HepG2 (cell line): Measurements from ENCODE around the gene ESYT1. TPM values are rescaled to one million over a fixed set of nuclear protein-coding genes. Genes with fewer than 3 reads are reported as not detected.

ENCODE experiments used
- ATAC-seq: fragments of 200-7000 bp; cut with Tn5 transposase; 3 replicates; pipeline ENCODE4 v1.9.1; 2020; ENCODE audit warnings: mild to moderate bottlenecking, moderate library complexity
- BruUV-seq: library from RNA; stranded (reverse); fragments of 400-500 nt; replicated peaks from 2 replicates; lab custom pipeline; 2021; lab: Mats Ljungman, UMichigan
- CTCF ChIA-PET: fragments of 300-600 bp; formaldehyde crosslinking; extraction: SDS; loops from one replicate; lab custom pipeline; 2021; ENCODE audit warnings: low total read pairs, inconsistent platforms, low intra/inter-chr PET ratio; lab: Yijun Ruan, JAX
- POLR2A ChIA-PET: fragments of 350-600 bp; sonication (Branson Sonifier 250); formaldehyde crosslinking; loops from one replicate; lab custom pipeline; 2020; ENCODE audit warnings: antibody characterized with exemption, inconsistent platforms; lab: Yijun Ruan, JAX
- DNase-seq: peaks from one replicate; pipeline ENCODE4 v3.0.0-alpha.2; 2015; ENCODE audit warnings: low spot score
- FAIRE-seq: peaks from 3 replicates; lab custom pipeline; 2011; peaks lifted over from hg19 to GRCh38; lab: Jason Lieb, UNC
- H2AFZ ChIP-seq: one replicate; pipeline ENCODE4 v1.6.1; 2011; ENCODE audit warnings: low read length, inconsistent platforms
- H3K27ac ChIP-seq: fragments of 300-600 bp; 3 replicates; pipeline ENCODE4 v1.8.0; 2011; ENCODE audit warnings: mixed run types, mild to moderate bottlenecking, mixed read lengths, low read length, inconsistent platforms; ENCODE audit not compliant: insufficient read depth; ENCODE audit errors: extremely low read length
- H3K27me3 ChIP-seq, 2 experiments: fragments of 200-600 bp in 1 of 2; 2 replicates in 1 of 2; 3 replicates in 1 of 2; pipeline versions ENCODE4 v1.6.0 to v1.8.0; 2011; ENCODE audit warnings: low read length in 2 of 2, mild to moderate bottlenecking in 2 of 2, moderate library complexity in 2 of 2, inconsistent platforms in 1 of 2; ENCODE audit not compliant: insufficient read depth in 2 of 2, control insufficient read depth in 1 of 2
- H3K36me3 ChIP-seq, 2 experiments: fragments of 200-600 bp in 1 of 2; replicated peaks in 1 of 2; 2 replicates in 1 of 2; 3 replicates in 1 of 2; pipeline versions ENCODE4 v1.5.1 to v1.8.0; 2011; ENCODE audit warnings: low read length in 2 of 2, inconsistent platforms in 1 of 2; ENCODE audit not compliant: insufficient read depth in 2 of 2, control insufficient read depth in 1 of 2
- H3K4me1 ChIP-seq: 2 replicates; pipeline ENCODE4 v1.5.1; 2012; ENCODE audit warnings: low read length, inconsistent platforms; ENCODE audit not compliant: insufficient read depth
- H3K4me2 ChIP-seq: 2 replicates; pipeline ENCODE4 v1.6.0; 2011; ENCODE audit warnings: low read depth, low read length, inconsistent platforms
- H3K4me3 ChIP-seq, 3 experiments: fragments of 200-600 bp in 1 of 3; sonication (generic), shearing (Covaris generic) in 1 of 3; replicated peaks in 1 of 3; 2 replicates each; pipeline ENCODE4 v1.5.1; 2011 to 2016; ENCODE audit warnings: low read length in 3 of 3, inconsistent platforms in 2 of 3, low read depth in 2 of 3, mild to moderate bottlenecking in 2 of 3, control low read depth in 1 of 3, mixed read lengths in 1 of 3; ENCODE audit not compliant: insufficient read depth in 1 of 3
- H3K79me2 ChIP-seq: one replicate; pipeline ENCODE4 v1.6.1; 2011; ENCODE audit warnings: low read length, inconsistent platforms; ENCODE audit not compliant: insufficient read depth
- H3K9ac ChIP-seq: 2 replicates; pipeline ENCODE4 v1.6.0; 2011; ENCODE audit warnings: mild to moderate bottlenecking, low read depth, low read length, inconsistent platforms; ENCODE audit not compliant: insufficient read depth
- H3K9me3 ChIP-seq: 2 replicates; pipeline ENCODE4 v1.5.1; 2012; ENCODE audit warnings: mild to moderate bottlenecking, low read length
- H4K20me1 ChIP-seq: 2 replicates; pipeline ENCODE4 v1.6.0; 2011; ENCODE audit warnings: inconsistent platforms, mild to moderate bottlenecking, low read length, moderate library complexity; ENCODE audit not compliant: insufficient read depth
- CBX5 ChIP-seq: sonication (generic); formaldehyde crosslinking; IDR thresholded peaks from 2 replicates; pipeline ENCODE4 v1.4.0; 2020; ENCODE audit warnings: missing genetic modification reagents, borderline replicate concordance
- MBD4 ChIP-seq: IDR thresholded peaks from 2 replicates; pipeline ENCODE4 v1.6.1; 2012; ENCODE audit warnings: low read length, inconsistent platforms, borderline replicate concordance
- POLR2A ChIP-seq, 2 experiments: IDR thresholded peaks; 2 replicates each; pipeline ENCODE4 v1.6.1; 2011; ENCODE audit warnings: low read depth in 2 of 2, low read length in 2 of 2, mild to moderate bottlenecking in 1 of 2, moderate library complexity in 1 of 2; ENCODE audit not compliant: insufficient read depth in 1 of 2
- POLR2G ChIP-seq: fragments of 200-400 bp; formaldehyde crosslinking; IDR thresholded peaks from 2 replicates; pipeline ENCODE4 v1.6.1; 2018; ENCODE audit warnings: mild to moderate bottlenecking, low read depth, low read length, moderate library complexity
- RBFOX2 ChIP-seq: fragments of 200-400 bp; formaldehyde crosslinking; IDR thresholded peaks from 2 replicates; pipeline ENCODE4 v1.6.1; 2017; ENCODE audit warnings: low read depth, mild to moderate bottlenecking, low read length
- THYN1 ChIP-seq: sonication (generic); formaldehyde crosslinking; IDR thresholded peaks from 2 replicates; pipeline ENCODE4 v1.8.1; 2023; ENCODE audit warnings: low read depth, mild to moderate bottlenecking, moderate library complexity, missing genetic modification reagents, borderline replicate concordance
- ZC3H13 ChIP-seq: sonication (generic); formaldehyde crosslinking; IDR thresholded peaks from 2 replicates; pipeline ENCODE4 v1.8.1; 2023; ENCODE audit warnings: mild to moderate bottlenecking, missing genetic modification reagents, moderate library complexity
- ZNF24 ChIP-seq: fragments of 450-650 bp; IDR thresholded peaks from 2 replicates; pipeline ENCODE4 v1.6.1; 2017; ENCODE audit warnings: antibody characterized with exemption, mild to moderate bottlenecking
- ZNF589 ChIP-seq: sonication (generic); formaldehyde crosslinking; conservative IDR thresholded peaks from 2 replicates; pipeline ENCODE4 v1.8.0; 2022; ENCODE audit warnings: mild to moderate bottlenecking, moderate library complexity, missing genetic modification reagents
- WGBS: methylation state at CpG from one replicate; pipeline ENCODE4 v1.1.6; 2017; ENCODE audit warnings: low lambda C conversion rate; 5-methylcytosine and 5-hydroxymethylcytosine counted together
- in situ Hi-C: cut with HindIII; loops from 2 replicates; pipeline ENCODE4 v1.10.0; 2017; ENCODE audit warnings: low pct_unique_long_range_greater_than_20kb; ENCODE audit not compliant: extremely low pct_ligation_motif_present
- intact Hi-C: fragments of 100-400 bp; cut with micrococcal nuclease; formaldehyde crosslinking; loops from one replicate; pipeline ENCODE4 v1.10.0; 2022; ENCODE audit not compliant: unreplicated experiment
- polyA plus RNA-seq, 8 experiments: library from polyadenylated mRNA; depleted of rRNA in 3 of 8; stranded (reverse) in 7 of 8; unstranded in 1 of 8; fragments of >200 nt; fragmentation: Illumina TruSeq in 4 of 8; extraction: Trizol in 4 of 8; gene quantifications; 2 replicates each; pipeline versions ENCODE4 v1.2.1 to v1.2.3, GENCODE V29; 2011 to 2016; ENCODE audit warnings: low read depth in 4 of 8, missing spikeins in 1 of 8, mixed read lengths in 1 of 8; ENCODE audit not compliant: insufficient read depth in 1 of 8
- total RNA-seq, 5 experiments: library from RNA; depleted of rRNA; stranded (reverse); fragments of >200 nt; fragmentation: Illumina TruSeq; extraction: Trizol; gene quantifications; 2 replicates each; pipeline ENCODE4 v1.2.3, GENCODE V29; 2016; ENCODE audit warnings: low read depth in 1 of 5
- TF ChIP-seq, protein P1 (sequence below): sonication (generic); IDR thresholded peaks from 2 replicates; pipeline ENCODE4 v1.6.1; 2016; ENCODE audit warnings: low read depth, borderline replicate concordance

ESYT1 gene
- total and polyA plus RNA-seq, 2 of the 13 experiments (the other 11 are each of a cell fraction or from before 2014, with no cell fraction given), result 66.9 to 71.0 TPM

DNA sequence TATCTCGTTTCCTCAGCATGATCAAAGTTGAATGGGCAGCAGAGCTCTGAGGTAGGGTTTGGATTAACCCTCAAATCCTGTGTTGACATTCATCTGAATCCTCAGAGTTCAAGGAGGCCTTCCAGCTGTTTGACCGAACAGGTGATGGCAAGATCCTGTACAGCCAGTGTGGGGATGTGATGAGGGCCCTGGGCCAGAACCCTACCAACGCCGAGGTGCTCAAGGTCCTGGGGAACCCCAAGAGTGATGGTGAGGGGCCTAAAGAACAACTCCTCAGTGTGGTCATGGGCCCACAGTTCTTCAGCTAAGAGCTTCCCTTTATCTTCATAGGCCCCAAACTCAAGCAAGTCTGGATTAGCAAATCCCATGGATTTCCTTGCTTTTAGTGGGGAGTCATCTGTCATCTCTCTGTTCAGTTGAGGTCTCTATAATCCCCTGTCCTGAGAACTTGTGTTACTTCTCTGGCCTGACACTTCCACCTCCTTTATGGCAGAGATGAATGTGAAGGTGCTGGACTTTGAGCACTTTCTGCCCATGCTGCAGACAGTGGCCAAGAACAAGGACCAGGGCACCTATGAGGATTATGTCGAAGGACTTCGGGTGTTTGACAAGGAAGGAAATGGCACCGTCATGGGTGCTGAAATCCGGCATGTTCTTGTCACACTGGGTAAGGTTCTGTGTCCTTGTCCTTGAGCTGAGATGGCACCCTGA, 31.6 kb downstream of the ESYT1 start:
- 79% methylated on average over 8 of the region's 8 CpGs for WGBS
- FAIRE-seq, result no peak
- peak overlapping the region; percentile 92 to 99 (median 95) for H3K4me3 ChIP-seq
- CTCF ChIA-PET, result no interaction called here
- no peaks in the 10 kb centered on the region for H3K9me3 ChIP-seq
- in situ Hi-C loops (loop anchor here (5.0 kb wide), 1 partner anchor 37 kb away; no protein-coding TSS in a partner anchor), intact Hi-C loops (loop anchor here (2.0 to 5.0 kb wide), 2 partner anchors 33 kb away; no protein-coding TSS in a partner anchor)
- DNase-seq, result no peak
- H3K4me1 ChIP-seq, result peaks cover 50% of the 10 kb centered on the region
- peak overlapping the region; percentile 87 for H3K27ac ChIP-seq
- H3K79me2 ChIP-seq, result peaks cover 25% of the 10 kb centered on the region
- H4K20me1 ChIP-seq, result peaks cover 28% of the 10 kb centered on the region
- TF ChIP-seq THYN1 (CRISPR knock-in tag) (no peak), ZC3H13 (CRISPR knock-in tag) (no peak), MBD4 (0 out of 2 replicates have a peak, but pooled peaks have one; percentile 49), POLR2A (IDR thresholded peaks at IDR 0.05; ENCODE audit: insufficient read depth in 1 of 2, low read depth in 2 of 2, low read length in 2 of 2) (0 out of 4 replicates have a peak, but pooled peaks of 1 of the 2 experiments have one; percentile 8), CBX5 (CRISPR knock-in tag) (no peak), POLR2G (peak; percentile 43), RBFOX2 (peak; percentile 53), ZNF589 (CRISPR knock-in tag) (no peak), ZNF24 (no peak)
- TF ChIP-seq, protein P1, sequence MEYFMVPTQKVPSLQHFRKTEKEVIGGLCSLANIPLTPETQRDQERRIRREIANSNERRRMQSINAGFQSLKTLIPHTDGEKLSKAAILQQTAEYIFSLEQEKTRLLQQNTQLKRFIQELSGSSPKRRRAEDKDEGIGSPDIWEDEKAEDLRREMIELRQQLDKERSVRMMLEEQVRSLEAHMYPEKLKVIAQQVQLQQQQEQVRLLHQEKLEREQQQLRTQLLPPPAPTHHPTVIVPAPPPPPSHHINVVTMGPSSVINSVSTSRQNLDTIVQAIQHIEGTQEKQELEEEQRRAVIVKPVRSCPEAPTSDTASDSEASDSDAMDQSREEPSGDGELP, result 0 out of 2 replicates have a peak, but pooled peaks have one; percentile 20
- TF ChIP-seq, all 625 proteins: peak for 5
- POLR2A ChIA-PET, result interaction anchor here (1.2 to 3.4 kb wide), 8 partner anchors 16 to 230 kb away, joined by 3 to 30 read pairs (median 6); partner anchors contain the start of genes ESYT1, RPL41, SMARCC2 and ZC3H10
- no peaks in the 10 kb centered on the region; a peak in 1 of 5 replicates for H3K27me3 ChIP-seq
- no peak for ATAC-seq
- no peak overlapping the region for H2AFZ ChIP-seq
- H3K9ac ChIP-seq, result peak overlapping the region; percentile 100
- H3K36me3 ChIP-seq, result peaks cover 22 to 41% of the 10 kb centered on the region in 2 experiments
- peak overlapping the region; percentile 83 for H3K4me2 ChIP-seq
- no TSS peak for BruUV-seq
